Liver (tissue), 3 donors: ENCODE data around the gene XRCC2.

ENCODE experiments used
- CTCF ChIP-seq: fragments of 150-350 bp; IDR thresholded peaks from 2 replicates; pipeline ENCODE4 v1.5.1; 2017; ENCODE audit warnings: improper control_type of control experiment, low read depth, low read length; ENCODE audit not compliant: missing input control
- EGR1 ChIP-seq, 2 donors: IDR thresholded peaks; 2 replicates each; pipeline ENCODE4 v1.6.1; 2016 to 2018; ENCODE audit warnings: antibody characterized with exemption in 2 of 2, low read depth in 2 of 2
- FOXA1 ChIP-seq: IDR thresholded peaks from 2 replicates; pipeline ENCODE4 v1.6.1; 2016; ENCODE audit warnings: antibody characterized with exemption
- GABPA ChIP-seq, 2 donors: IDR thresholded peaks in 1 of 2; conservative IDR thresholded peaks in 1 of 2; 2 replicates each; pipeline ENCODE4 v1.6.1; 2016; ENCODE audit warnings: antibody characterized with exemption in 2 of 2, mild to moderate bottlenecking in 1 of 2, moderate library complexity in 1 of 2
- HNF4A ChIP-seq, 2 donors: conservative IDR thresholded peaks; 2 replicates each; pipeline ENCODE4 v1.6.1; 2016; ENCODE audit warnings: antibody characterized with exemption in 2 of 2, mild to moderate bottlenecking in 2 of 2
- JUND ChIP-seq, 2 donors: IDR thresholded peaks; 2 replicates each; pipeline ENCODE4 v1.6.1; 2016; ENCODE audit warnings: antibody characterized with exemption in 2 of 2
- MAX ChIP-seq: IDR thresholded peaks from 2 replicates; pipeline ENCODE4 v1.6.1; 2016; ENCODE audit warnings: antibody characterized with exemption
- NR2F2 ChIP-seq: IDR thresholded peaks from 2 replicates; pipeline ENCODE4 v1.6.1; 2016; ENCODE audit warnings: antibody characterized with exemption
- RAD21 ChIP-seq, 2 donors: IDR thresholded peaks; 2 replicates each; pipeline ENCODE4 v1.6.1; 2016; ENCODE audit warnings: antibody characterized with exemption in 2 of 2, mild to moderate bottlenecking in 2 of 2
- REST ChIP-seq: IDR thresholded peaks from 2 replicates; pipeline ENCODE4 v1.6.1; 2016; ENCODE audit warnings: antibody characterized with exemption, mild to moderate bottlenecking
- SP1 ChIP-seq: IDR thresholded peaks from 2 replicates; pipeline ENCODE4 v1.6.1; 2018; ENCODE audit warnings: antibody characterized with exemption, mild to moderate bottlenecking
- TAF1 ChIP-seq: conservative IDR thresholded peaks from 2 replicates; pipeline ENCODE4 v1.6.1; 2016; ENCODE audit warnings: antibody characterized with exemption, mild to moderate bottlenecking
- YY1 ChIP-seq: IDR thresholded peaks from 2 replicates; pipeline ENCODE4 v1.6.1; 2016; ENCODE audit warnings: antibody characterized with exemption, mild to moderate bottlenecking
- donor health status: healthy.
- donor health status: healthy.

- TF ChIP-seq RAD21 (IDR thresholded peaks at IDR 0.05) (no peak), CTCF (no peak), TAF1 (no peak), YY1 (no peak), MAX (no peak), SP1 (no peak), GABPA (IDR thresholded peaks at IDR 0.05 in 1 of 2, conservative IDR thresholded peaks at IDR 0.05 in 1 of 2) (no peak), JUND (IDR thresholded peaks at IDR 0.05) (no peak), NR2F2 (no peak), REST (no peak), EGR1 (IDR thresholded peaks at IDR 0.05; ENCODE audit: low read depth in 2 of 2) (no peak), FOXA1 (no peak), HNF4A (conservative IDR thresholded peaks at IDR 0.05) (no peak)
Observed at GRCh38 chr7:152633504-152633903, 42.4 kb downstream of the XRCC2 start.
